GM18505 (cell line): ENCODE measurements around the gene WWOX.

Source experiments
- ATAC-seq: cut with Tn5 transposase; IDR thresholded peaks from one replicate; pipeline ENCODE4 v1.9.1; 2021; ENCODE audit not compliant: unreplicated experiment
- POLR2A ChIP-seq: IDR thresholded peaks from 4 replicates; pipeline ENCODE4 v1.6.1; 2011; ENCODE audit warnings: borderline replicate concordance; ENCODE audit not compliant: insufficient read depth, insufficient read length; ENCODE audit errors: extremely low read depth

Gene WWOX

DNA sequence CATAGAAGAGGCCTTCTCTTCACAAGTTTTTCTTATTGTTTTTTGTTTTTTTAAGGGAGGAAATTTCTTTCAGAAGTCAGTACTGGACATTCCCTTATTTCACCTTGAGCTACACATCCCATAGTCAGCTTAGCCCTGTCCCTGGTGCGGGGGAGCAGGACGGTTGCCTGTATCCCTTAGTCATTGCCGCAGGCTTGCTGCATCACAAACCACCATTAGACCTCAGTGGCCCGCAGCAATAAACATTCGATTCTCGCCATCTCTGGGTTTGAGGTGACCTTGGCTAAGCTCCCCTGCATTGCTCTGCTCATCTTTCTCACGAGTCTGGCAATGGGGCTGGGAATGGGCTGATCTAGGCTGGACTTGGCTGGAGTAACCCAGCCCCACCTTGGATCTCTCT, 692.5 kb downstream of the WWOX start:
- ATAC-seq, result no peak
- no peak for TF ChIP-seq POLR2A

DNA sequence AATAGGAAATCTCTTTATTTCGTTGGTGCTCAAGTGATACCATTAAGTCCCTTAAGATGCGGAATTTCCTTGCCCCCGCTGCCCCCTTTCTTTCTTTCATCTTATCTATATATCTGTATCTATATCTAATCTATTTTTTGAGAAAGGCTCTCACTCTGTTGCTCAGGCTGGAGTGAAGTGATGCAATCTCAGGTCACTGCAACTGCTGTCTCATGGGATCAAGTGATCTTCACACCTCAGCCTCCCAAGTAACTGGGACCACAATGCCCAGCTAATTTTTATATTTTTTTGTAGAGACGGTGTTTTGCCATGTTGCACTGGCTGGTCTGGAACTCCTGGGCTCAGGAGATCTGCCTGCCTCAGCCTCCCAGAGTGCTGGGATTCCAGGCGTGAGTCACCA, 693.5 kb downstream of the WWOX start:
- no peak for TF ChIP-seq POLR2A
- ATAC-seq, result no peak

DNA sequence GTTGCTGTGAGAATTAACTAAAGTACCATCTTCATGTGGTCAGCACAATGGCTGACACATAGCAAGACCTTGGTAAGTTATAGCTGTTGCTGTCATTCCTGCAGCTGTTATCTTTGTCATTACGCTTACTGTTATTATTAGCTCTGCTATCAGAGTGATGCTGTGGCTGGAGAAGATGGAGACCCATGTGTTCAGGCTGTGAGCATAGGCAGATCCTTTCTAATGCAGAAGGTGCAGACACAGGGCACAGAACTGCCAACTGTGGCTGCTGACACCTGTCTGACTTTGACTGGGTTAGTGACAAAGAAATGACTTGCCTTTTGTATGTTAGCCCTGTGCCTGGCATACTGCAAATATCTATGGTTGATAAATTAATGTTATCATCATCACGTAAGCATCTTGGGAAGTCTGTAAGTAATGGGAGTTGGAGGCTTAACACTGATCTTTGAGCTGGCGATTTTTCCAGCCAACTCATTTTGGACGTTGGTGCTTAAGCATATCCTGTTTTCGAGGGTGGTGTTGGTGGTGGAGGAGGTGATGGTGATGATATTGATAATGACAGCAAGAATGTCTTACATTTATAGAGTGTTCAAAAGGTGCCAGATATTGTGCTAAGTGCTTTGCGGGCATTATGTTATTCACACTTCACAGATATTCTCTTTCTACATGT, 695.3 kb downstream of the WWOX start:
- no peak for TF ChIP-seq POLR2A
- no peak for ATAC-seq

DNA sequence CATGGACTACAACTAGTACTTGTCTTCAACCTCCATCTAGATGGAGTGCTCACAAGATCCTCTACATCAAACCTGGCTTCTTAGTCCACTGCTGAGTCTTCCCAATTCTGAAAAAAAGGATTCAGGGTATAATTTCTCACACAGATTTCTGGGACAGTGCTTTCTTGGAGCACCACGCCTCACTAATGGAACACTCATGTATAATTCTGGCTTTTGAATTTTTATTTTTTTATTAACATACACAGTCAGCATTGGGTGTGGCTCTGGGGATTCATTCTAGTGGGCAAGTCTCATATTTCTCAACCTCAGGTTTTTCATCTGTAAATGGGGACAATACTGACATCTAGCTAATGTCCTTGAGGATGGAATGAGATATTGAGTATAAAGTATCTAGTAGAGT, 696.0 kb downstream of the WWOX start:
- no peak for TF ChIP-seq POLR2A
- no peak for ATAC-seq

DNA sequence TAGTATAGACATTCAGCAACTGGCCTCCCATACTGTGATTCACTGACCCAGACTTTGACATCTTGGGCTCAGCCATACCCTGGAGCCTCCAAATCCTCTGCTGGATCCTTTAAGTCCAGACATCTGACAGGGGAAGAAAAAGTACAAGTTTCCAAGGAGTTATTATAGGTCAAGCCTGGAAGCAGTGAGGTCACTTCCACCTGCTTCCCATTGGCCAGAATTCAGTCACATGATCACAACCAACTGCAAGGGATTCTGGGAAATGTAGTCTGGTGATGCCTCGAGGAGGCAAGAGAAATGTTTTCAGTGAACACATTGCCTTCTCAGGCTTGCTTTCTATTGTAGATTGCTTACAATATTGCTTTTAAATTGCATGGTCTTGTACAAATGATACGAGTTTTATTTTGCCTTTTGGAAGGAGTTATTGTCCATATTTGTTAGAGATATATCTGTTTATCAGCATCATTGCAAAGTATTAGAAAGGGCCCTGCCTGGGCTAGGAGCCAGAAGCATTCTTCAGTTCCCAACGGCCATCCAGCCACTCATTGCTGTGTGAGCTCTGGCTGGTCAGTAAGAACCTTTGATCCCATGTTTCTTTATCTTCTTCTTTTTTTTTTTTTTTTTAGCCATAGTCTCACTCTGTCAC, 696.9 kb downstream of the WWOX start:
- ATAC-seq, result no peak
- no peak for TF ChIP-seq POLR2A

DNA sequence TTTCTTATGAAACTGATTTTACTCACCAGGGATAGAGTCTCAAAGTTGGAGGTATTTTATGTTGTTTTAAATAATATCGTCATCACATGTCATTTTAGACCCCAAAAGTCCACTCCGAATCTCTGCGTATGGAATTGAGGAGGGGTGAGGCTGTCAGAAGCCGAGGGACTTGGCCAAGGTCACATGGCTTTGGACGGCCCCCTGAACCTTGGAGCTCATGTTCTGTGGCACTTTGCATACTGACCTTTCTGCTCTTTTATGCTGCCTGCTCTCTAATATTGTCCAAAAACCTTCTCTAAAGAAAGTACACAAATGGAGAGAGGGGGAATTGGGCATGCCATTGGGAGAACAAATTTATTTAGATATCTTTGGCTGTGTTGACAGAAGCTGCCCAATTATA, 700.0 kb downstream of the WWOX start:
- no peak for TF ChIP-seq POLR2A
- no peak for ATAC-seq

DNA sequence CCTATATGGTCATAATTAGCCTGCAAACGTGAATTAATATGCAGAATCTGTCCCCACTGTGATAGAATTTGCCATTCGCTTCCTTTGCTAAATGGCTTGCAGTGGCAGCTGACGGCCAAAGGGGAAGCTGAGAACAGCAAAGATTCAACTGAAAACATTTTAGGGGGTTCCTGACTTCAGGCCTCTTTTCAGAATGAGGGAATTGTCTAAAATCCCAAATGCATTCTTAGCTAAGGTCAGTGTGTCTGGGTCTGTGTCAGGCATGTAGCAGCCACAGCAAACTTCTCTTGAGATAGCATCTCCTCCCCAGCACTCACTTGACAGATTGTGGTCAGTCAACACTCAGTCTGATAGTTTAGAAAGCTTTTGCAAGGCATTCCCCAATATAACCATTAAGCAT, 701.1 kb downstream of the WWOX start:
- TF ChIP-seq POLR2A, result no peak
- ATAC-seq, result no peak

DNA sequence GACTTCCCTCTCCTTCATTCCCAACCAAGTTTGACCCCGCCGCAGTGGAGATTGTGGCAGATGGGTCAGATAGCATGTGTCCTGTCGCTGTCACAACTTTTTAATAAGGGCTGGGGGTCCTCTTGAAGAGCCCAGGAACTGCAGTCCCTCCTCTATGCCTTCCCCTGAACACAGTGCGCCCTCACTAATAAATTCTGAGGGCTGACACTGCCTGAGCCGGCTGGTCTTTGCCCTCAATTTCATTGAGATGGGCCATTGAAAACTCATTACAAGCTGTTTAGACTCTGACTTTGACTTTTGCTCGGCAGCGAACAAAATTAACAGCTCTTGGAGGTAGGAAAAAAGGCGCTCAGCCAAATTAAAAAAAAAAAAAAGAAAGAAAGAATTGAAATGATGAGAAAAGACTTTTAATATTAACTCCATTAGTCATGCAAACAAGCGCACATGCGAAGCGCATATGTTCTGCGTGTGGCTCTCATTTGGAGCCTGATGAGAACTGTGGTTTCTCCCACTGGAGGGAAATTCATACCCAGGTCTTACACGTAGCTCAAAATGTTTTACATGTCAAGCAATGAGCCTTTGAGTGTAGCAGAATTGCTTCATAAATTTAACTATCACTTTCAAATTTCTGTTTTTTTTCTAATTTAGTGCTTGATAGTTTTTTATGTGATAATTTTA, 704.7 kb downstream of the WWOX start:
- TF ChIP-seq POLR2A, result no peak
- no peak for ATAC-seq

DNA sequence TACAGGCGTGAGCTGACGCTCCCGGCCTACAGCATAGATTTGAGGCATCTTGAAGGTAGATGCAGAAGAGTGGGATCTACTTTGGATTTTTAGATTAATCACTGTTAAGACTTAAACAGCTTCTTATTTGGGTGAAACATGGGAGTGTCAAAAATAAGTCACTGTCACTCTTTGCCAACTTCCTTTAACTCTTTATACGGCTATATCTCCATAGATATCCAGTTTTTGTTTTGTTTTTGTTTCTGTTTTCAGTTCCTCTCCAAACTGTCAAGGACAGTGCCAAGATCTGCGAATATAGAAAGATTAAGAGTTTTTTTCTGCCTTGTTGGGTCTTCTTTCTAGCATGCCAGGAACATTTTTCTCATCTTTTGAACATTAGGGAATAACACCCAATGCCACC, 706.1 kb downstream of the WWOX start:
- TF ChIP-seq POLR2A, result no peak

DNA sequence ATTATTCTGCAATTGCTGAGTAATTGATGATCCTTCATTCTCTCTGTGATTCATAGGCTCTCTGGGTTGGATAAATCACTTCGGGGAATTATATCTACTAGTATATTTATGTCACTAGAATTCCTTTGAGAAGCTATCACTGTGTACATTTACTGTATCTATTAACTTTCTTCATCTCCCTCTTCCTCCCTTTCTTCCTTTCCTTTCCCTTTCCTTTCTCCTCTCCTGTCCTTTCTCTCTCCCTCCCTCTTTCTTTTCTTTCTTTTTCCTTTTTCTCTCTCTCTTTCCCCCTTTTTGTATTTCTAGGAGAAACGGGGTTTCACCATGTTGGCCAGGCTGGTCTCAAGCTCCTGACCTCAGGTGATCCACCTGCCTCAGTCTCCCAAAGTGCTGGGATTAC, 711.8 kb downstream of the WWOX start:
- TF ChIP-seq POLR2A, result no peak
- ATAC-seq, result no peak

More for the DNA sequence above, 706.1 kb downstream of the WWOX start:
- no peak for ATAC-seq

DNA sequence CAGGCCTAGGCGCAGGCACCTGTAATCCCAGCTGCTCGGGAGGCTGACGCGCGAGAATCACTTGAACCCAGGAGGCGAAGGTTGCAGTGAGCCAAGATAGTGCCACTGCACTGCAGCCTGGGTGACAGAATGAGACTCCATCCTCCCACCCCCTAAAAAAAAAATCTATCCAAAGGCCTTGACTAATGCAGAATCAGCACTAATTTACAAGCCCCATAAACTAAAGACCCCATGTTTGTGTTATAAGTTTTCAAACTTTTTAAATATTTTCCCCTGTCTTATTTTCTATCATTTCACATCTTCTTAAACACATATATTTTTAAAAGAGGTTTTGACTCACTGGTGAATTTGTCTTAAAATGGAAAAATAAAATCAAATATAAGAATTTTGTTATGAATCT, 713.1 kb downstream of the WWOX start:
- TF ChIP-seq POLR2A, result no peak
- ATAC-seq, result no peak

DNA sequence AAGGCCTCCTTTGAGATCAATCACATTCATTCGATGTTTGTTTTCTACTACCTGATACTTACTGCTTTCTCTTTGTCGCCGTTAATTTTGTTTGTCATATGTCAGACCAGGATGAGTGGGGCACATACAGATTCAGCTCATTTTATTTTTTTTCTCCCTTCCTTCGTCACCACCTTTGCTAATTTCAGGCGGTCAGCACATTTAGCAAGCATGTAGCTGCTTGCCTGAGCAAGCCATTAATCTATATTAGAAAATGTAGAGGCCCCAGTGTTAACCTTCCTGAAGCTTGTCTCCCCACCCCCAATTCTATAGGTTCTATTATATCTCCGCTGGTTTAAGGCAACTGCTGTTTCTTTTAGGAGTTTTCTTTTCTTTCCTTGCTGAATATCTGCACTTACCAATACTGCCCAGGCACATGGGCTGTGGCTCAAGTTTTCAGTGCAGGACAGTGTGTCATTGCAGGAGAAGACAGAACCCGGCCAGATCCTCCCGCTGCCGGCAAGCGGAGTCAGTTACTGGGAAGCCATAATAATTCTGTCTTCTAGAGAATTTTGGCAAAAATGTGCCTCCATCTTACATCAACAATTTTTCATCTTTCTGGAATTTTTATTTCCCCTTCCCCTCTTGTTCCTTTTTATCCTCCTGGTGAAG, 714.3 kb downstream of the WWOX start:
- no peak for ATAC-seq
- no peak for TF ChIP-seq POLR2A

DNA sequence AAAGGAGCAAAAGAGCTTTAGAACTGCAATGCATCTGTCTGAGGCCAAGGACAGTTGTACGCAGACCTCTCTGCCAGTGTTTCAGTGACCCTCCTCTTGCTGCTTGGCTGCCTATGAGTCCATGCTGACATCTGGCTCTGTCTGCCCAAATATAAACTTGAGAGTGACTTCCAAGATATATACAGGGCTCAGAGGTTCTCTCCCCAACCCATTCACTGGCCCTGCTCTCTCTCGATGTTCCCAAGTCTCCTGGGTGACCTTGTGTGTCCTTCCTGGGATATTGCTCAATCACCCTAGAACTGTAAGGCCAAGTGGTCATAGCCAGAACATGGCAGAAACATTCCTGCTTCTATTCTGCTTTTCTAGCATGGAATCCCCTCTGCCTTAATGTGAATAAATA, 716.3 kb downstream of the WWOX start:
- TF ChIP-seq POLR2A, result no peak
- ATAC-seq, result no peak

DNA sequence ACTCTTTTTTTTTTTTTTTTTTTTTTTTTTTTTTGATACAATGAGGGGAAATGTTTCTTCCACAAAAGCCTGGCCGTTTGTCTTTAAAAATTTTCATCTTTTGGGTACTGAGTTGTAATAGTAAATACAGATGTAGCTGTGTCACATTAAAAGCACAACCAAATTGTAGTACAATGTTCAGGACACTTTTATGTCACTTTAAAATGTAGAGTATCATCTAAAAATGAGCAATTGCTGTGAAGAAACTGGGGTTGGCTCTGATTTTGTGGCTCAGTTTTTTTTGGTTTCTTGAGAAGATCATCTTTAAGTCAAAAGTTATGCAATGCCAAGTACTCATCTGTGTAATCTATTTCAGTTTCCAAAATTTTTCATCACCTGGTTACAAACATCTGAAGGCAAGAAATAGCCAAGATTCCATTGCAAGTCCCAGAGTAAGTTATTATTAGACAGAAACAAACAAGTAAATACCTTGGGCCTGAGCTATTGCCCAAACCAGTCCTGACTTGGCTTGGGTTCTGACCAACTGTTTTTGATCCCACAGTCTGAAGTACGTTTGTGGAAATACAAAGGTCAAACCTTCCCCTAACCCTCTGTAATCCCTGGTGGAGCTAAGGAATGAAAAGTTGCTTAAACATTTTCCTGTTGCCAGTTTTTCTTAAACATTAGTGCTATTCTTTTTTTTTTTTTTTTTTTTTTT, 717.2 kb downstream of the WWOX start:
- no peak for ATAC-seq
- TF ChIP-seq POLR2A, result no peak

DNA sequence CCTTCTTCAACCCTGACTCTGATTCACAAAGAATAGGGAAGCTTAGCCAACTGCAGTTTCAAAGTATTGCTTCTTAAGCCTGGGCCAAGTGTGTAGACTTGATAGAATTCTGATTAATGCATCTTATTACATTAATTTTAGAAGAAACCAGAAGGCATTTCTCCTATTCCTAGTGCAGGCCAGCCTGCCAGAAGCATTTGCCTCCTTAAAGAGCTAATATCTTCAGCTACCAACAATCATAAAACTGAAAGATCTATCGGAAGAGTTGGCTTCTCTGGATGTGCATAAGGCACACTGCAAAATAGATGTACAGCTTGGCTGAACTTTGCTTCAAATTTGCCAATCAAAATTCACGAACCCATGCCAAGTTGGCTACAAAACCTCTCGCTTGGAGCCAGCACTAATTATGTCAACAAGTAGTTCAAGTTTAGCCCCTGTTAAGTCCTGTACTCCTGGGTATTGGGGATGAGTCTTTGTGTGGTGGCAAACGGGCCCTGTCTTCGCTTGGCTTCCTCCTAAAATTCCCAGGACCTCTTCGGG, 717.8 kb downstream of the WWOX start:
- TF ChIP-seq POLR2A, result no peak
- ATAC-seq, result no peak
